Stimulated activated CD4-positive, alpha-beta T cell treated with anti-CD3 and anti-CD28 coated beads, Interleukin-4, amount 100 ng/mL, for 24 hours (primary cell): ENCODE results near the gene TRIM14.
"Not testable (repeated sequence)": the region's sequence is repeated elsewhere in the genome, so short reads cannot be mapped to it uniquely, and the experiment has no call there.

Source experiments
- DNase-seq: peaks from one replicate; pipeline ENCODE4 v3.0.0-alpha.2; 2020

The TRIM14 gene

GRCh38 chr9:98107926-98108325 is 11.1 kb downstream of the TRIM14 start:
- DNase-seq, result no peak

GRCh38 chr9:98105006-98105405 is 14.0 kb downstream of the TRIM14 start:
- DNase-seq, result no peak

GRCh38 chr9:98104445-98104881 is 14.6 kb downstream of the TRIM14 start:
- DNase-seq, result no peak

- peak; percentile 78 for DNase-seq
Observed at GRCh38 chr9:98101868-98102273, 17.2 kb downstream of the TRIM14 start.

- no peak for DNase-seq
Observed at GRCh38 chr9:98101416-98101815, 17.6 kb downstream of the TRIM14 start.

GRCh38 chr9:98100456-98100855 is 18.6 kb downstream of the TRIM14 start:
- DNase-seq, result no peak

- no peak for DNase-seq
Observed at GRCh38 chr9:98099898-98100297, 19.1 kb downstream of the TRIM14 start.

- DNase-seq, result no peak
Observed at GRCh38 chr9:98099346-98099745, 19.7 kb downstream of the TRIM14 start.

- peak; percentile 60 for DNase-seq
Observed at GRCh38 chr9:98097836-98098235, 21.2 kb downstream of the TRIM14 start.

GRCh38 chr9:98096091-98096490 is 22.9 kb downstream of the TRIM14 start:
- no peak for DNase-seq

- no peak for DNase-seq
Observed at GRCh38 chr9:98095401-98095800, 23.6 kb downstream of the TRIM14 start.

- DNase-seq, result no peak
Observed at GRCh38 chr9:98094851-98095250, 24.2 kb downstream of the TRIM14 start.

GRCh38 chr9:98094316-98094715 is 24.7 kb downstream of the TRIM14 start:
- no peak for DNase-seq

- DNase-seq, result no peak
Observed at GRCh38 chr9:98092613-98092931, 26.4 kb downstream of the TRIM14 start.

- DNase-seq, result no peak
Observed at GRCh38 chr9:98091735-98092612, 27.0 kb downstream of the TRIM14 start.

- not testable (repeated sequence) for DNase-seq
Observed at GRCh38 chr9:98090674-98091073, 28.3 kb downstream of the TRIM14 start.

GRCh38 chr9:98087420-98088354 is 31.3 kb downstream of the TRIM14 start:
- no peak for DNase-seq

GRCh38 chr9:98086461-98086860 is 32.6 kb downstream of the TRIM14 start:
- no peak for DNase-seq

GRCh38 chr9:98085944-98086343 is 33.1 kb downstream of the TRIM14 start:
- DNase-seq, result no peak

GRCh38 chr9:98085058-98085457 is 34.0 kb downstream of the TRIM14 start:
- no peak for DNase-seq

GRCh38 chr9:98084396-98084795 is 34.6 kb downstream of the TRIM14 start:
- DNase-seq, result no peak

- DNase-seq, result no peak
Observed at GRCh38 chr9:98083566-98084183, 35.3 kb downstream of the TRIM14 start.

- DNase-seq, result no peak
Observed at GRCh38 chr9:98083061-98083501, 35.9 kb downstream of the TRIM14 start.
